Gastroesophageal sphincter (tissue), 4 donors: ENCODE measurements around the gene GRXCR1. TPM values are rescaled to one million over a fixed set of nuclear protein-coding genes. Genes with fewer than 3 reads are reported as not detected.

Experiments used
- ATAC-seq: fragments of 150-250 bp; one replicate; pipeline ENCODE4 v1.9.1; 2016; ENCODE audit warnings: mild to moderate bottlenecking, moderate library complexity
- H3K27ac ChIP-seq, 4 donors: fragments of 200-600 bp; sonication (generic) in 3 of 4; 1 replicate in 3 of 4; 2 replicates in 1 of 4; pipeline ENCODE4 v1.5.1; 2016 to 2019
- H3K27me3 ChIP-seq: fragments of 200-600 bp; sonication (generic); one replicate; pipeline ENCODE4 v1.5.1; 2019
- H3K36me3 ChIP-seq, 2 donors: fragments of 200-600 bp; sonication (generic); one replicate each; pipeline ENCODE4 v1.5.1; 2019; ENCODE audit warnings: control low read depth in 1 of 2
- H3K4me1 ChIP-seq, 3 donors: fragments of 200-600 bp; sonication (generic); 1 replicate in 2 of 3; 2 replicates in 1 of 3; pipeline ENCODE4 v1.5.1; 2016 to 2019; ENCODE audit warnings: control low read depth in 2 of 3
- H3K4me3 ChIP-seq, 2 donors: fragments of 200-600 bp; sonication (generic); one replicate each; pipeline ENCODE4 v1.5.1; 2019; ENCODE audit warnings: mild to moderate bottlenecking in 1 of 2, moderate library complexity in 1 of 2
- H3K9me3 ChIP-seq, 3 donors: fragments of 200-600 bp; sonication (generic); one replicate each; pipeline ENCODE4 v1.5.1; 2017 to 2019; ENCODE audit warnings: control low read depth in 2 of 3
- CTCF ChIP-seq, 4 experiments: fragments of 200-600 bp in 2 of 4; fragments of 450-650 bp in 2 of 4; sonication (generic) in 1 of 4; IDR thresholded peaks; one replicate each; pipeline ENCODE4 v1.5.1; 2017 to 2019; ENCODE audit warnings: antibody characterized with exemption in 4 of 4, mild to moderate bottlenecking in 2 of 4, moderate library complexity in 2 of 4
- EP300 ChIP-seq: sonication (generic); formaldehyde crosslinking; IDR thresholded peaks from one replicate; pipeline ENCODE4 v1.6.1; 2017; ENCODE audit warnings: antibody characterized with exemption, mild to moderate bottlenecking
- POLR2A ChIP-seq, 2 donors: fragments of 450-650 bp; IDR thresholded peaks; one replicate each; pipeline ENCODE4 v1.6.1; 2017; ENCODE audit warnings: antibody characterized with exemption in 2 of 2, mild to moderate bottlenecking in 2 of 2, moderate library complexity in 1 of 2
- POLR2AphosphoS5 ChIP-seq: sonication (generic); formaldehyde crosslinking; IDR thresholded peaks from one replicate; pipeline ENCODE4 v1.6.1; 2017; ENCODE audit warnings: antibody characterized with exemption
- WGBS, 2 donors: methylation state at CpG; one replicate each; pipeline ENCODE4 v1.1.5; 2018; ENCODE audit warnings: low coverage in 1 of 2; 5-methylcytosine and 5-hydroxymethylcytosine counted together
- total RNA-seq, 4 donors: library from RNA; depleted of rRNA; stranded (reverse); fragments of >200 nt; gene quantifications; one replicate each; pipeline ENCODE4 v1.1.0, GENCODE V29; 2016

GRXCR1 gene
- total RNA-seq, 4 donors from 2014 or later, result not detected

- H3K9me3 ChIP-seq, result no peaks in the 10 kb centered on the region
- H3K27me3 ChIP-seq, result no peaks in the 10 kb centered on the region
- H3K36me3 ChIP-seq, result no peaks in the 10 kb centered on the region
- no peak overlapping the region for H3K4me3 ChIP-seq
- no peak for ATAC-seq
- no peaks in the 10 kb centered on the region for H3K4me1 ChIP-seq
- H3K27ac ChIP-seq, result no peak overlapping the region
- WGBS, 2 donors, result 41 to 51% methylated on average over 3 of the region's 3 CpGs
- TF ChIP-seq EP300 (no peak), POLR2AphosphoS5 (no peak), CTCF (IDR thresholded peaks at IDR 0.05) (no peak), POLR2A (IDR thresholded peaks at IDR 0.05) (no peak)
Measured at GRCh38 chr4:42925921-42926320, 33.4 kb downstream of the GRXCR1 start.

- Histone ChIP-seq H3K27ac (no peak overlapping the region), H3K4me1 (no peaks in the 10 kb centered on the region), H3K9me3 (no peaks in the 10 kb centered on the region), H3K4me3 (no peak overlapping the region), H3K27me3 (no peaks in the 10 kb centered on the region), H3K36me3 (no peaks in the 10 kb centered on the region)
- ATAC-seq, result no peak
- WGBS, 2 donors, result 73 to 80% methylated on average over 3 of the region's 3 CpGs
- no peak for TF ChIP-seq EP300
- TF ChIP-seq POLR2A (IDR thresholded peaks at IDR 0.05), result no peak
- TF ChIP-seq POLR2AphosphoS5, result no peak
- no peak for TF ChIP-seq CTCF (IDR thresholded peaks at IDR 0.05)
Measured at GRCh38 chr4:42927946-42928345, 35.4 kb downstream of the GRXCR1 start.

GRCh38 chr4:42928582-42928981 lies 36.1 kb downstream of the GRXCR1 start:
- H3K27me3 ChIP-seq, result no peaks in the 10 kb centered on the region

GRCh38 chr4:42942216-42942615 lies 49.7 kb downstream of the GRXCR1 start:
- no peak for ATAC-seq
- no peak overlapping the region for H3K27ac ChIP-seq
- WGBS, 2 donors, result 75 to 77% methylated on average over 1 of the region's 1 CpG
- no peaks in the 10 kb centered on the region for H3K9me3 ChIP-seq
- no peak for TF ChIP-seq CTCF (IDR thresholded peaks at IDR 0.05)
- no peak for TF ChIP-seq POLR2AphosphoS5
- TF ChIP-seq POLR2A (IDR thresholded peaks at IDR 0.05), result no peak
- TF ChIP-seq EP300, result no peak
- no peak overlapping the region for H3K4me3 ChIP-seq
- no peaks in the 10 kb centered on the region for H3K27me3 ChIP-seq
- no peaks in the 10 kb centered on the region for H3K36me3 ChIP-seq
- no peaks in the 10 kb centered on the region for H3K4me1 ChIP-seq

More at GRCh38 chr4:42928582-42928981, 36.1 kb downstream of the GRXCR1 start:
- ATAC-seq, result no peak
- Histone ChIP-seq H3K27ac (no peak overlapping the region), H3K36me3 (no peaks in the 10 kb centered on the region), H3K9me3 (no peaks in the 10 kb centered on the region), H3K4me1 (no peaks in the 10 kb centered on the region), H3K4me3 (no peak overlapping the region)
- TF ChIP-seq CTCF (IDR thresholded peaks at IDR 0.05), result no peak
- TF ChIP-seq EP300, result no peak
- TF ChIP-seq POLR2A (IDR thresholded peaks at IDR 0.05), result no peak
- no peak for TF ChIP-seq POLR2AphosphoS5

GRCh38 chr4:42945874-42946273 lies 53.4 kb downstream of the GRXCR1 start:
- H3K27me3 ChIP-seq, result no peaks in the 10 kb centered on the region
- WGBS, 2 donors, result 74 to 83% methylated on average over 2 of the region's 2 CpGs
- H3K36me3 ChIP-seq, result no peaks in the 10 kb centered on the region
- TF ChIP-seq EP300 (no peak), POLR2AphosphoS5 (no peak), CTCF (IDR thresholded peaks at IDR 0.05) (no peak), POLR2A (IDR thresholded peaks at IDR 0.05) (no peak)
- H3K9me3 ChIP-seq, result no peaks in the 10 kb centered on the region
- no peaks in the 10 kb centered on the region for H3K4me1 ChIP-seq
- ATAC-seq, result no peak
- no peak overlapping the region for H3K4me3 ChIP-seq
- no peak overlapping the region for H3K27ac ChIP-seq
